HG02610 (cell line): ENCODE results near the gene SKI.

Source experiments
- ATAC-seq: cut with Tn5 transposase; IDR thresholded peaks from one replicate; pipeline ENCODE4 v1.9.1; 2021; ENCODE audit warnings: mild to moderate bottlenecking, moderate library complexity; ENCODE audit not compliant: unreplicated experiment

Gene SKI

DNA sequence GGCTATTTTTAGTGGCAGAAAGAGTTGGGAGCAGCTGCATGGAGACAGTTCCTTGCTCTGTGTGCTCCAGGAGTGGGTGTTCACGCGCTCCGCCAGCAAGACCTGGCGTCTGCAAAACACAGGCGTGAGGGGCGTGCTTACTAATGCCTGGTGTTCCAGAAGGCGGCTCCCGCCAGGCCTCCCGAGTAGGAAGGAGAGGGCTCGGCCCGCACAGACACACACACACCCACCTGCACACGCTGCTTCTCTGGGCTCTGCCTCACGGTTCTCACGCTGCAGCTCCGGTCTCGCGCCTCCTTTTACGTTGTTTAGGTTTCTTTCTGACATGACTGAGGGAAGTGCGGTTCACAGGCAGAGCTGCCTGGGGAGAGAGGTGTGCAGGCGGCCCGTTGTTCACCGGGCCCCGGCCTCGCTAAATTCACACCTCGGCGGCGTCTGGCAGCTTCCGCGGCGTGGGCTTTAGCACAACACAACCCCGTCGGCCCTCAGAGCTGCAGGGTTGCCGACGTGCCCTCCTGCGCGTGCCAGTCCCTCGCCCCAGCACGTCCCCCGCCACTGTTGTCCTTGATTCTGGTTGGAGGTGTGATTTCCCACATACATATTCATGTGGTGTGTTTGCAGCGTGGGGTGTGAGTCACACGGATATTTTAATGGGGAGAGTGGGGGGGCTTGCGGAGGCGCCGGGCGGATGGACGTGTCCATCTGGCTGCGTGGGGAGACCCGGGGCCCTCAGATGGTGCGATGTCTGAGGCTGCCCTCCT lies 77.0 kb downstream of the SKI start:
- no peak for ATAC-seq

DNA sequence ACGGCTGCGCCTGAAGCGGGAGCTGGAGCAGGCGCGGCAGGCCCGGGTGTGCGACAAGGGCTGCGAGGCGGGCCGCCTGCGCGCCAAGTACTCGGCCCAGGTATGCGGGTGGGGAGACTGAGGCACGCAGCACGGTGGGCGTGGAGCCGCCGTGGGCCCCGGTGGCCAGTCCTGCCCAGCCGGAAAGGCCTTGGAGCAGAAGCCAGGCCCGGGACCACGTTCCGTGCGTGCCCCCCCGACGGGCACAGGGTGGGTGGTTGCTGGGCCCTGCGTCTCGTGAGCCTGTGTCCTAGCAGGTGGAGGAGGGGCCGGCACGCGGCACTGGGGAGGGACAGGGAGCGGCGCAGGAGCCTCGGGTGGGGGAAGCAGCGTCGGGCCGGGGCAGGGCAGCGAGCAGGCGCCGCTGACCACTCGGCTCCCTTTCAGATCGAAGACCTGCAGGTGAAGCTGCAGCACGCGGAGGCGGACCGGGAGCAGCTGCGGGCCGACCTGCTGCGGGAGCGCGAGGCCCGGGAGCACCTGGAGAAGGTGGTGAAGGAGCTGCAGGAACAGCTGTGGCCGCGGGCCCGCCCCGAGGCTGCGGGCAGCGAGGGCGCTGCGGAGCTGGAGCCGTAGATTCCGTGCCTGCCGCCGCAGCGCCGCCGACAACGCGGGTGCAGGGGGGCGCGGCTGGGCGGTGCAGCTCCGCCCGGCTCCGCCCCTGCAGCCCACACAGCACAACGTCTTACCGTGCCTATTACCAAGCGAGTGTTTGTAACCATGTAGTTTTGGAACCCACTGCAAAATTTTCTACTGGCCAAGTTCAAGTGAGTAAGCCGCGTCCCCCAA lies 78.2 kb downstream of the SKI start:
- ATAC-seq = no peak

DNA sequence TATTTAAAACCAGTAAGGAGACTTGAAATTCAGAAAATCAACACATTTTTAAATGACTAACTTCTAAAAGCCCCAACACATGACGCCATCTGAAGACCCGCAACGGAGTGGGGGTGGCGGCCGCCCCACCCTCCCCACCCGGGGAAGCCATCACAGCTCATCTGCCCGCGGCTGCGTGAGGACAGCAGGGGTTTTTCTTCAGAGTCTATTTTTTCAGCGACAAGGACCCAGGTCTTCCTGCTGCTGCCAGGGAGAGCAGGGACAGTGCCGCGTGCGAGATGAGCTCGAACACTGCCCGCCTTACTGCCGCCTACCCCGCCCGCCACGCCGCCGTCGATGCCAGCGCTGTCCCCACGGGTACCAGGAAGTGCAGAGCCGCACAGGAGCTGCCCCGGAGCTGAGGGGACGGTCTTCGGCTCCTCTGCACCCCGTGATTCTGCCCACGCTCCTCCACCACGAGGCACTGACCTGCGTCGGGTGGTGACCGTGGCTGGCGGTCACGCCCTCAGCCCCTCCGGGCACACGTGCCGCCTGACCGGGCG lies 79.0 kb downstream of the SKI start:
- ATAC-seq = no peak

DNA sequence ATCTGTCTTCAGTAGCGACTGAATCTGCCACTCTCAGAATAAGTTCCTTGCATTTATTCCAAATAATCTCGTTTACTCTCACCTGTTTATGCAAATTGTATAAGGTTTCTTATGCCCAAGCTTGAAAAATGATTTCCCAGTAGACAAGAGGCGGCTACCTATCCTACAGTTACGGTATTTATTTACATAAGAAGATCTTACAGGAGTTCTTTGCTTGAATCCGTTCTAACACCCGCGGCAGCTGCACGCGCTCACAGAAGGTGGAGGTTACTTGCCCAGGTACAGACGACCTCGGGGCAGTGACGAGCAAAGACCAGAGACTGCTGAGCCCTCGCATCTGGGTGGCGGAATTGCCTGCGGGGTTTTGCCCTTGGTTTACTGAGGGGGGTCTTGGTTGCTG lies 79.9 kb downstream of the SKI start:
- ATAC-seq = no peak

DNA sequence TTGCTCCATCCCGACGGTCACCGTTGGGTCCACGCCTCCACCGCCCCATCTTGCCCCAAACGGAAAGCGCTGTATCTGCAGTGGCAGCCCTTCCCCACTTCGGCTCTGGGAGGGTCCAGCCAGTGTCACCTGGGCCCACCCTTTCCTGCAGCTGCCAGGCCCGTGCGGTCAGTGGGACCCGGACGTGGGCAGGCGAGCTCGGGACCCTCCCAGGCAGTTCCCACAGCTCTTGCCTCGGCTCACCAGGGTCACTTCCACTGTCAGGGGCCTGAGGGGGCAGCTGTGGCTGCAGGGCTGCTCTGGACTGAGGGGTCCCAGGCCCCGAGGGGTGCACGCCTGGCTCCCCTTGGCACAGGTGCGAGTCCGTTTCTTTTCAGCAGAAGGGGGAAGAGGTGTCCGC lies 80.7 kb downstream of the SKI start:
- no peak for ATAC-seq

DNA sequence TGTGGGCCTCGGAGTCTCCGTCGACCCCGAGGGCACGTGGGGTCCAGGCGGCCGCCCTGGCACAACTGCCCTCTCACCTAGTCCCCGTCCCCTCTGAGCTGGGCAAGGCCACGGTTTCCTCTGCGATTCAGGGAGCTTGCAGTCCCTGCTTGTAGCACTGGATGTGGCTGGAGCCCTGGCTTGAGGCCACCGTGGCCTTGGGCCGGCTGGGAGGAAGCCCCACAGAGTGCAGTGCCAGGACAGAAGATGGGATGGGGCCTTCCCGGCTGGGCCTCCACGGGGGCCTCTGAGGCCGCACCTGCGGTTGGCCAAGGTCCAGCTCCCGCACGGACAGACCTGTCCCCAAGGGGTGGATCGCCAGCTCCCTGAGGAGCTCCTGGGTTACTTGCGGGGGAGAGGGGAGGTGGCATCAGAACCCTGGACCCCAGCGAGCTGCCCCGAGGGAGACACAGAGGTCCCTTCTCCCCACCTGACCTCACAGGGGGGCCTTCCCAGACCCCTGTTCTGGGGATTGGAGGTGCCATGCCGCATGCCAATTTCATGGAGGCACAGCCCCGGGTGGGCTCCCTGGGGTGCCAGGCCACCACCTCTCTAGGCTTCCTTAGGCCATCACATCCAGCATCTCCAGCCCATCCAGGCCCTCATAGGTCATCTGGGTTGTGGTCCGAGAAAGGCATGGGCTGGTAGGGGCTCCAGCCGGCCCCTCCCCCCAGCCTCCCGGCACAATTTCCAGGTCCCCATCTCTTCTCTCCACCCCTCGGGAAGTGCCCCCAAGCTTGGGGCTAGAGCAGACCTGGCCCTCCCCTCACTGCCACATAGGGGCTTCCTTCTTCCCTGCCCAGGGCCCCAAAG lies 82.4 kb downstream of the SKI start:
- no peak for ATAC-seq

DNA sequence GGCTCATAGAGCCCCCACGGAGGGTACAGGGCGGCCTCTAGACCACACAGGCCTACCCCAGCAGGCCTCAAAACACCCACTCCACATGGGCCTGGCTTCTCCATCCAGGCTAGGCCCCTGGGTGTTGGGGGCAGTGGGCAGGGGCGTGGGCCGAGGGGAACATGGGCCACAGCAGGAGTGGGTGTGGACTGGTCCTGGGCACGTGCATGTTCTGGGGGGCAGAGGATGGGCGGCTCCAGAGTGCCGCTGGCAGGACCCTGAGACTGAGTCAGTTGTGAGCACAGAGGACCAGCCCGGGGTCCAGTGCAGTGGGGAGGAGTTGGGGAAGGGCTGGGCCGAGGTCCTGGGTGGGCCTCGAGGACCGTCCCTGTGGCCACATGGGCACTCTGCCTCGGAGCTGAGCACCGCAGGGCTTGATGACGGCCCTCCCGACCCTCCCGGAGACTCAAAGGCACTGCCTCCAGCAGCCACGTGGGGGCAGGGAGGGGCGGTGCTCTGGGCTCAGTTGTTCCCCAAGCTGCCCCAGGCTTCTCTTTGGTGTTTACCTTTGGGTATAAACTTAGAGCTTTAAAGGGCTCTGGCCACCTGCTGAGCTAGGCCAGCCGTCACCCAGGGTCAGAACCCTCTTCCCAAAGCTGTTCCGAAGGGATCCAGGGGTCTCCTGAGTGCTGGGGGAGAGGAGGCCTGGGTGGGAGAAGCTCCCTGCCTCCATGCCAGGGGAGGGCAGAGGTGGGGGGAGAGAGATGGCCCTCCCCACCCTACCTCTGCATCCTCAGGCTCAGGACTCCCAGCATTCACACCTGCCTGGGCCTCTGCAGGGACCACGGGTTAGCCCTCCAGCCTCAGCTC lies 83.3 kb downstream of the SKI start:
- ATAC-seq = no peak

DNA sequence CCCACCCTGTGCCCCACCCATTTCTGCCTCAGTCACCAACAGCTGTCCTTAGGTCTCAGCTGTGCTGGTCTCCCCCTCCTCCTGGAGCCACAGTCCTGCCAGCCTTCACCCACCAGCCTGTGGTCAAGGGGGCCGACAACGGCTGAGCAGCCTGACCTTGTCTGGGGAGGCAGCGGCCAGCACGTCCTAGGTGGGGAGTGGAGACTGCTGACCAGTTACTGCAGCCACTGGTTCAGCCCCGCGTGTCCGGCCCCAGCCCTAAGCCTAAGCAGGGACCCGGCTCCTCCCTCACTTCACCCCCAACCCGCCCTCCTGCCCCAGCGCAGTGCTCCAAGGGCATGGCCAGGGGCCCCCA lies 84.0 kb downstream of the SKI start:
- ATAC-seq = no peak

DNA sequence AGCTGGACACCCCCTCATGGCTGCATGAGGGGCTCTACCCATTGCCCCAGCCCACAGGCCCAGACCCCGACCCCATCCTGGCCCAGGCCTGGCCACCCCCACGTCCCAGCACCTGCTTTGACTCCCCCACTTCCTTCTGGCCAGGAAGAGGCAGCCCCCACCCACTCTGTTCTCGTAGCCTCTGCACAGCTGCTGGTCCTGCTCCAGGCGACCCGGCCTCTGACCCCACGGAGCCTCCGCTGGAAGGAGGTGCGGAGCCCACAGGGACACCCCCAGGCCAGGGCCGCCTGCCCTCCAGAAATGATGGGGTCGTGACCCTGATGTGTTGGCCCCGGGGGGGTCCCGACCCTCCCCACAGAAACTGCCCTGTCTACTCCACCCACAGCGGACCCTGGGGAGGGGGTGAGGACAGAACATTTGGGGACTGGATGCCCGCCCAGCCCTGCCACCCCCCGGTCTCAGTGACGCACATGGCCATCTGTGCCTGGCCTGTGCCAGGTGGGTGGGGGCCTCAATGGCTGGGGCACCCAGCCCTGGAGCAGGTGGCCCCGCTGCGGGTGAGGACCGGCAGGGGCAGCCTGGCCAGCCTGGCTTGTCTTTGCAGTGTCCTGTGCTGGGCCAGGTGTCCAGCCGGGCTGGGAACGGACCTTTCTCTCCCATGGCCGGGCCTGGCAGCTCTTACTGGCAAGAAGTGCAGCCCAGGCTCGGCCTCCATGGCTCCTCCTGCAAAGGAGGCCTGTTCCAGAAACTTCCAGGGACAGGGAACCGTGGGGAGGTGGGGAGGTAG lies 84.6 kb downstream of the SKI start:
- ATAC-seq = no peak

DNA sequence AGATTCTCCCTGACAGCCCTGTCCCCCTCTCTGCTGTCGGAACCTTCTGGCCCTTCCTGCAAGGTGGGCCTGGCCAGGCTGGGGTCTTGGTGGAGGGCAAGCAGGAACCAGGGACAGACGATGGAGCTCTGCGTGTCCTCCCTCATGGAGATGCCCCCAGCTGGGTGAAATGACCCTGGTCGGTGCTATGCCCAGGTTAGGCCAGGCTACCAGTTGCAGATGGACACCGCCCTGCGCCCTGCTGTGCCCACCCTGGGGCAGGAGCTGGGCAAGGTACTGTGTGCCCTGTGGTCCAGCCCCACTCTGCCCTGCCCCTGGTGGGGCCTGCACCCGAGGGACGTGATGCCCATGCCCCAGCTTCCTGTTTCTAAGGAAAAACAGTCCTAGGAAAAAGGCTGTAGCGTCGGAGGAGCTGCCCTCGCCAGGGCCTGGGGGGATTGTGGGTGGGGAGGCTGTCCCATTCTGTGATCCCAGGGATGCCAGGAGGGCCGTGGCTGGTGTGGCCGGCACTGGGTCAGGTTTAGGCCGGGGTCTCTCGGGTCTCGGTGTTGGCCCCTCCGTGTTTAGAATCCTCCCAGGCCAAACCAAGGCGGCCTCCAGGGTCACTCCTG lies 85.6 kb downstream of the SKI start:
- ATAC-seq = no peak

DNA sequence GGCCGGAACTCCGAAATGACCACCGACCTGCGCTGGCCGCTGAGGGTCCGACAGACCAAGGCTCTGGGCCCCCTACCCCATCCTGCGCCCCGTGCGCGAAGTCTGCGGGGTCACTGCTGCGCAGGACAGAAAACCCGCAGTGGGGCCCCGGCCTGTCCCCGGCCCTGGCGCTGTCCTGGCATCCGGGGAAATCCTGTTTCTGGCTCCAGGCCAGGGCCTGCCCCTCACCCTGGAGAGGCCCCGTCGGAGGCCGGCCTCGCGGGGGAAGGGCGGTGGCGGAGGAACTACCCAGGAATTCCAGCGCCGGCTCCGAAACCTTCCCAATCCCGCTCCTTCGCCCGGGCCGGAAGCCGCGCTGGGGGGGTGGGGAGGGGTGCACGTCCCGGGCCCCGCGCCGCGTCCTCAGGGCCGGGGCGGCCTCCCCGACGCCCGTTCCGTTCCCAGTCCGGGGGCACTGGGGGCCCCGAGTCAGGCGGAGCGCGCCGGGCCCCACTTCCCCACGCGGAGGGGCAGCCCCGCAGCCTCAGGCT lies 86.2 kb downstream of the SKI start:
- ATAC-seq = no peak

DNA sequence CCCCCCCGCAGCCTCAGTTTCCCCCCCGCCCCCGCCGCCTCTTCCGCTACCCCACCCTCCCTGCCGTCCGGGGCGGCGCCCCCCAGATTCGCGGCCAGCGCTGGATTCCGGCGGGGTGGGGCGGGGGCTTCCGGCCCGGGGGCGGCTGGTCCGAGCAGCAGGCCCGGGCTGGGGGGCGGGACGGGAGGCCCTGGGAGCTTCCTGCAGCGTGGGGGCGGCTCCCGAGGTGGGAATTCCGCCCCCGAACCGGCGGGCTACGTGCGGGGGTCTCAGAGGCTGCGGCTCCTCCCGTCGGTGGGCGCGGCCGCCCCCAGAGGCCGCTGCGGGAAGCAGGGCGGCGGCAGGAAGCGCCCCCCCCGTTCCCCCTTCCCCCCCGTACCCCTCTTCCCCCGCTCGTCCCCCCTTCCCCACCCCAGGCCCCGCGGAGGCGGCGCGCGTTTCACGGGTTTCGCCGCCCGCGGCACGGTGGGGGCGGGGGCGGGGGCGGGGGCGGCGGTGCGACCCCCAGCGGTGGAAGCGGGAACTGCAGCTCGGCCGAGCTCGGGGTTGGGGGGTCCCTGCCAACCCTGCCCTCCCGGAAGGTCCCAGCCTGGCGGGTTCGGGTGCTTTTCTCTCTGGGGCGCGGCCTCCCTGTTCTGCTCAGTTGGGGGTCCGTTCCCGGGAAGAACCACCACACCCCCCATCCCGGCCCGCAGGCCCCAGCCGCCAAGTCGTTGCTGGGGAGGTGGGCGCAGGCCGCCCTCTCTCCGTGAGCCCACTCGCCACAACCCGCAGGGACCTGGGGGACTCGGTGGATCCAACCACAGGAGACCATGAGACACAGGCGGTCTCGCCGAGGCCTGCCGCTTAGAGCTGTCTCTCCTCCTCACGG lies 86.9 kb downstream of the SKI start:
- no peak for ATAC-seq

DNA sequence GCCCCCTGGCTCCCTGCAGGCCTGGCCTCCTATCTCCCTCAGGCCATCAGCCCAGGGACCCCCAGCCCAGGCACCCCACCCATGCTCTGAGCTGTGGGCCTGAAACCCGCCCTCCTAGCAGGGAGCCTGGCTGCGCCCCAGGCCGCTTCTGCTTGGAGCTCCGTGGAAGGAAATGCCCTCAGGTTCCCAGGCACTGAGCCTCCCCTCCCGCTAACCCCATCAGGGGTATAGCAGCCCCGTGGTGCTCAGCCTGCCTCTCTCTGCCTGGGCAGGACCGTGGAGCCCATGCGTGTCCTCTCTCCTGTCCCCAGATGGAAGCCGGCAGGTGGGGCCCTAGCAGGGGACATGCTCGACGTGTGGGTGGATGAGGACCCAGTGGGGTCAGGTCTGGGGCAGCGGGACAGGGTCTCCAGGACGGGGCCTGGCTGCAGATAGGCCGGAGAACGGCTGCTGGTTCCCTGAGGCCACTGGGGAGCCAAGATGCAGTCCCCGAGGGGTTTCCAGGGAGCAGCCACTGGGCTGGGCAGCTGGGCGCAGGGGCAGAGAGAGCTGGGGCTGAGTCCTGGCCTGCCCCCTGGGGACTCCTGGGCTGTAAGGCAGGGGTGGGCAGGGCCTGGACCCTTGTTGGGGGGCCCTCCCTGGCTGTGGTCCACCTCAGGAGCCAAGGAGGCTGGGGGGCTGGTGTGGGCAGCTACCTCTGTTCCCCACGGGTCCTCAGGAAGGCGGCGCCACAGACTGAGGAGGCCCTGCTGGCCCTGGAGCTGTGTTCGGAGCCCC lies 87.7 kb downstream of the SKI start:
- ATAC-seq = no peak

DNA sequence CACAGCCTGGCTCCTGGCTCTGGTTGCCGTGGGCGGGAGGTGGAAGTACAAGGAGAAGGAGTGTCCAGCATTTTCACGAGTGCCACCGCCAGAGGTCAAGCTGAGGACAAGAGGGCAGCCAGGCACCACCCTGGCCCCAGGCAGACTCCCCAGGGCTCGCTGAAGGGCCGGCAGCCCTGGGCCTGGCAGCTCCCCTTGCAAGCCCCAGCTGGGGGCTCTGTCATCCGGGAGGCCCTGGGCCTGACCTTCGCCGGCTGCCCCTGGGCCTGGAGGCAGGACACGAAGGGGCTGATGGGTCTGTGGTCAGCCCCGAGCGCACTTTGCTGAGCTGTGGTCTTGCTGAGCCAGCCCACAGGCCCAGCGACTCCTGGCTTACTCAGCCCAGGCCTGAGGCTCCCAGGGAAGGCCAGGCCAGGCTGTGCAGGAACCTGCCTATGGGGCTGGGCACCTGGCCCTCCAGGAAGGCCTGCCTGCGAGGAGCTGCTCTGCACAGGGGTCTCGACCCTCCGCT lies 88.4 kb downstream of the SKI start:
- ATAC-seq = no peak

DNA sequence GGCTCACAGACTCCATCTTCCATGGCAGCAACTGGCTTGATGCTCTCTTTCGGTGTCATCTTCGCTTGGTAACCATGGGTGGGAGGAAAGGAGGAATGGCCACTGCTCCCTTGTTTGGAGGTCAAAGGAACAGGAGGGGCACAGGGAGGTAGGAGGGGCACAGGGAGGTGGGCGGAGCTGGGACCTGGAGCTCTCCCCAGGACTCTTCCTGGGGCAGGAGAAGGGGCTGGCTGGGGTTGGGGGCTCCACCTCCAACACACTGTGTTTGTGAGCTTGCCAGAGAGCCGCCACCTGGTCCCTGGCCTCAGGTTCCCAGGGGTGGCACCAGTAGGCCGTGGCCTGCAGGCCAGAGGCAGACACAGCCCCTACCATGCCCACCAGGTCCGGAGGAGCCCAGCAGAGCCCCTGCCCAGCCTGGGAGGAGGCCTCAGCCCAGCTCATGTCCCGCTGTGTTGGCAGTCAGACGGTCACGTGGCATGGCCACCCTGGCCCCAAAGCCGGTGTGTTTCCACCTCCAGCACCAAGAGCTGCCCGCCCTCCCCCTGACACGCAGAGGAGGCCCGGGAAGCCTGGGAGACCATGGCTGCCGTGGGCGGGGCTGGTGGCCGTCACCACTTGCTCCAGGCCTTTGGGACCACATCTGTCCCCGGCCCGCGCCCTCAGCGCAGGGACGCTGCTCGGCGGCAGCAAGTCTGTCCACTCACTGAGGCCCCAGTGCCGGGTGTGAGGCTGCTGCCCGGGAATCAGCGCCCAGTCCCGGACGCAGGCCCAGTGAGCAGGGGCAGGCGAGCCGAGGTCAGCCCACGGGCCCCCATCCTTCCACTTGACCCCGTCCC lies 89.3 kb downstream of the SKI start:
- ATAC-seq = no peak
